Measurements from ENCODE around the gene CACNA1I.
"Not testable (repeated sequence)": the region's sequence is repeated elsewhere in the genome, so short reads cannot be mapped to it uniquely, and the experiment has no call there.

Gene CACNA1I

GRCh38 chr22:39731881-39732555 is 161.5 kb downstream of the CACNA1I start:
- DNase-seq: no peak

GRCh38 chr22:39732625-39733024 is 162.1 kb downstream of the CACNA1I start:
- no peak for DNase-seq

- DNase-seq: no peak
These were observed 162.6 kb downstream of the CACNA1I start for GRCh38 chr22:39733191-39733590.

- not testable (repeated sequence) for DNase-seq
These were observed 163.5 kb downstream of the CACNA1I start for GRCh38 chr22:39734046-39734445.

GRCh38 chr22:39734866-39735265 is 164.3 kb downstream of the CACNA1I start:
- no peak for DNase-seq

- DNase-seq: no peak
These were observed 165.2 kb downstream of the CACNA1I start for GRCh38 chr22:39735776-39736175.

- DNase-seq: no peak
These were observed 168.2 kb downstream of the CACNA1I start for GRCh38 chr22:39738746-39739145.
